ENCODE results near the gene IPO7.

DNA sequence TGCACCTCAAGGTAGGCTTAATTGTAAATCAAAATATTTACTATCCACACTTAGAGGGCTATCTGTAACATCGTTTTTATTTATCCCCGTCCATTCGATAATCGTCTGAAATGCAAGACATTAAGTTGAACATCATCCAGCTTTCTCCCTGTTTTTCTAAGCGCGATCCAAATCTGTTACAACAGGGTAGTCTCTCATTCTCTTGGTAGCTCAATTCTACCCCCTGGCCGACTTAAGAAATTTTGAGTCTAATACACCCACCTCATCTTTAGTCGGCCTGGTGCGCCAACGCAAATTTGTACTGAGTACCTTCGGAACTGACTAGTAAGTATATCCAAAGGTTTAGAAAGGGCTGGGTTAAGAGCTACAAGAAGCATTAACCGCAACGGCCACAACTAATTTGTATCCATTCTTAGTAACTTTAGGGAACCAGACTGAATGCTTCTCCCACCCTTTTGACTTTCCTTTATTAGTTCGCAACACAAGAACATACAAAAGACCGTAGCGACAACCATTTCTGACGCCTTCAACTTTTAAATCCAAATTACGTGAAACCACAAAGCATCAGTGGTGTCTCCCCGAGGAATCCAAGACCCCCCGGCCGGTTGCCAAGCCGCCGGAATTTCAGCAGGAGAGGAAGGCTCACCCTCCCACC lies 75.3 kb downstream of the IPO7 start:
- TF ChIP-seq, protein P1, sequence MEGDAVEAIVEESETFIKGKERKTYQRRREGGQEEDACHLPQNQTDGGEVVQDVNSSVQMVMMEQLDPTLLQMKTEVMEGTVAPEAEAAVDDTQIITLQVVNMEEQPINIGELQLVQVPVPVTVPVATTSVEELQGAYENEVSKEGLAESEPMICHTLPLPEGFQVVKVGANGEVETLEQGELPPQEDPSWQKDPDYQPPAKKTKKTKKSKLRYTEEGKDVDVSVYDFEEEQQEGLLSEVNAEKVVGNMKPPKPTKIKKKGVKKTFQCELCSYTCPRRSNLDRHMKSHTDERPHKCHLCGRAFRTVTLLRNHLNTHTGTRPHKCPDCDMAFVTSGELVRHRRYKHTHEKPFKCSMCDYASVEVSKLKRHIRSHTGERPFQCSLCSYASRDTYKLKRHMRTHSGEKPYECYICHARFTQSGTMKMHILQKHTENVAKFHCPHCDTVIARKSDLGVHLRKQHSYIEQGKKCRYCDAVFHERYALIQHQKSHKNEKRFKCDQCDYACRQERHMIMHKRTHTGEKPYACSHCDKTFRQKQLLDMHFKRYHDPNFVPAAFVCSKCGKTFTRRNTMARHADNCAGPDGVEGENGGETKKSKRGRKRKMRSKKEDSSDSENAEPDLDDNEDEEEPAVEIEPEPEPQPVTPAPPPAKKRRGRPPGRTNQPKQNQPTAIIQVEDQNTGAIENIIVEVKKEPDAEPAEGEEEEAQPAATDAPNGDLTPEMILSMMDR (IDR thresholded peaks at IDR 0.05; ENCODE audit: insufficient read depth, low read length, poor library complexity, severe bottlenecking), result no peak
- TF ChIP-seq EZH2phosphoT487 (conservative IDR thresholded peaks at IDR 0.05; ENCODE audit: low read length), result no peak
